H1 (cell line): ENCODE measurements around the gene SPATA32. TPM values are rescaled to one million over a fixed set of nuclear protein-coding genes. Genes with fewer than 3 reads are reported as not detected.

Experiments used
- CTCF ChIA-PET: fragments of 300-600 bp; sonication (Branson Sonifier 250); formaldehyde crosslinking; loops from one replicate; lab custom pipeline; 2021; ENCODE audit not compliant: partially characterized antibody; lab: Charles Lee
- POLR2A ChIA-PET: fragments of 300-600 bp; sonication (Branson Sonifier 250); formaldehyde crosslinking; loops from one replicate; lab custom pipeline; 2021; ENCODE audit warnings: inconsistent platforms; ENCODE audit not compliant: partially characterized antibody; lab: Charles Lee
- DNase-seq, 2 experiments: peaks; one replicate each; pipeline versions ENCODE4 v3.0.0 to v3.0.0-alpha.2; 2010 to 2022; ENCODE audit warnings: low spot score in 2 of 2, low read depth in 1 of 2, mixed read lengths in 1 of 2
- FAIRE-seq: peaks from 2 replicates; lab custom pipeline; 2011; peaks lifted over from hg19 to GRCh38; lab: Jason Lieb, UNC
- H2AFZ ChIP-seq: 2 replicates; pipeline ENCODE4 v1.8.1; 2012; ENCODE audit warnings: low read length, inconsistent platforms
- H2AK5ac ChIP-seq: 2 replicates; pipeline ENCODE4 v1.6.1; 2013; ENCODE audit warnings: low read depth, low read length
- H2BK120ac ChIP-seq: replicated peaks from 2 replicates; pipeline ENCODE3; 2013; ENCODE audit warnings: low read depth, low read length, inconsistent platforms
- H2BK12ac ChIP-seq: 2 replicates; pipeline ENCODE4 v1.6.1; 2013; ENCODE audit warnings: low read depth, low read length
- H2BK15ac ChIP-seq: 2 replicates; pipeline ENCODE4 v1.6.1; 2013; ENCODE audit warnings: low read length
- H2BK20ac ChIP-seq: 2 replicates; pipeline ENCODE4 v1.6.1; 2013; ENCODE audit warnings: low read length
- H2BK5ac ChIP-seq: 2 replicates; pipeline ENCODE4 v1.6.1; 2013; ENCODE audit warnings: low read depth, low read length
- H3K14ac ChIP-seq: 2 replicates; pipeline ENCODE4 v1.6.1; 2013; ENCODE audit warnings: inconsistent platforms; ENCODE audit not compliant: insufficient read length
- H3K18ac ChIP-seq: 2 replicates; pipeline ENCODE4 v1.6.1; 2013; ENCODE audit warnings: low read length; ENCODE audit errors: extremely low read depth
- H3K23ac ChIP-seq: 2 replicates; pipeline ENCODE4 v1.6.1; 2013; ENCODE audit warnings: inconsistent platforms; ENCODE audit not compliant: insufficient read length
- H3K23me2 ChIP-seq: 2 replicates; pipeline ENCODE4 v1.6.1; 2013; ENCODE audit warnings: low read depth, low read length
- H3K27ac ChIP-seq: 2 replicates; pipeline ENCODE4 v1.6.1; 2011; ENCODE audit warnings: low read depth, low read length, inconsistent platforms
- H3K27me3 ChIP-seq, 4 experiments: replicated peaks in 1 of 4; 1 replicate in 1 of 4; 2 replicates in 3 of 4; pipeline versions ENCODE4 v1.6.1 to v1.8.1; 2011 to 2013; ENCODE audit warnings: low read length in 3 of 4, mild to moderate bottlenecking in 3 of 4, inconsistent platforms in 2 of 4, mixed read lengths in 2 of 4, moderate library complexity in 1 of 4; ENCODE audit not compliant: control insufficient read depth in 3 of 4, insufficient read depth in 3 of 4; ENCODE audit errors: extremely low read depth in 1 of 4
- H3K36me3 ChIP-seq, 4 experiments: 2 replicates each; pipeline versions ENCODE4 v1.6.1 to v1.8.1; 2011 to 2013; ENCODE audit warnings: mild to moderate bottlenecking in 4 of 4, low read length in 3 of 4, moderate library complexity in 2 of 4, control low read depth in 1 of 4, inconsistent platforms in 1 of 4; ENCODE audit not compliant: insufficient read depth in 4 of 4, control insufficient read depth in 2 of 4
- H3K4ac ChIP-seq: replicated peaks from 2 replicates; pipeline ENCODE3; 2013; ENCODE audit warnings: low read length, low read depth, mixed read lengths, inconsistent platforms; ENCODE audit not compliant: insufficient read length
- H3K4me1 ChIP-seq, 4 experiments: replicated peaks in 1 of 4; 1 replicate in 1 of 4; 2 replicates in 3 of 4; pipeline versions ENCODE4 v1.6.1 to v1.8.1; 2011 to 2013; ENCODE audit warnings: low read length in 3 of 4, inconsistent platforms in 2 of 4, mixed read lengths in 1 of 4; ENCODE audit not compliant: insufficient read depth in 4 of 4, control insufficient read depth in 3 of 4
- H3K4me2 ChIP-seq, 2 experiments: 2 replicates each; pipeline versions ENCODE4 v1.6.1 to v1.8.1; 2011 to 2013; ENCODE audit warnings: low read depth in 2 of 2, low read length in 2 of 2, control low read depth in 1 of 2, inconsistent platforms in 1 of 2, mild to moderate bottlenecking in 1 of 2; ENCODE audit not compliant: insufficient read depth in 1 of 2
- H3K4me3 ChIP-seq, 4 experiments: fragments of 200-600, 300-600 bp in 1 of 4; sonication (generic), shearing (Covaris generic), sonication (Bioruptor Twin) in 1 of 4; 2 replicates each; pipeline versions ENCODE4 v1.5.1 to v1.8.1; 2011 to 2016; ENCODE audit warnings: low read length in 4 of 4, low read depth in 3 of 4, control low read depth in 2 of 4, inconsistent platforms in 2 of 4, mild to moderate bottlenecking in 2 of 4, mixed read lengths in 1 of 4, moderate library complexity in 1 of 4; ENCODE audit not compliant: insufficient read depth in 2 of 4; ENCODE audit errors: extremely low read depth in 1 of 4
- H3K56ac ChIP-seq: replicated peaks from 2 replicates; pipeline ENCODE3; 2013; ENCODE audit warnings: low read depth, mild to moderate bottlenecking, mixed read lengths, low read length, inconsistent platforms; ENCODE audit not compliant: insufficient read length
- H3K79me1 ChIP-seq: 2 replicates; pipeline ENCODE4 v1.6.1; 2013; ENCODE audit warnings: low read depth, low read length, control low read depth
- H3K79me2 ChIP-seq, 2 experiments: 2 replicates each; pipeline versions ENCODE4 v1.6.1 to v1.8.1; 2012 to 2013; ENCODE audit warnings: low read length in 2 of 2, mild to moderate bottlenecking in 2 of 2, inconsistent platforms in 1 of 2; ENCODE audit not compliant: insufficient read depth in 2 of 2, control insufficient read depth in 1 of 2
- H3K9ac ChIP-seq, 4 experiments: replicated peaks in 1 of 4; 1 replicate in 1 of 4; 2 replicates in 3 of 4; pipeline versions ENCODE4 v1.6.1 to v1.8.1; 2011 to 2013; ENCODE audit warnings: low read depth in 3 of 4, low read length in 3 of 4, control low read depth in 2 of 4, mild to moderate bottlenecking in 2 of 4, moderate library complexity in 2 of 4, inconsistent platforms in 1 of 4; ENCODE audit errors: extremely low read depth in 1 of 4
- H3K9me3 ChIP-seq, 2 experiments: 2 replicates each; pipeline versions ENCODE4 v1.6.1 to v1.8.1; 2012 to 2013; ENCODE audit warnings: mild to moderate bottlenecking in 2 of 2, moderate library complexity in 2 of 2, control low read depth in 1 of 2, inconsistent platforms in 1 of 2, low read depth in 1 of 2, low read length in 1 of 2, mixed read lengths in 1 of 2; ENCODE audit not compliant: insufficient read depth in 2 of 2
- H4K20me1 ChIP-seq, 2 experiments: replicated peaks in 1 of 2; 2 replicates each; pipeline versions ENCODE3 to v1.8.1; 2011 to 2013; ENCODE audit warnings: inconsistent platforms in 2 of 2, low read length in 2 of 2, mild to moderate bottlenecking in 1 of 2; ENCODE audit not compliant: insufficient read depth in 2 of 2, control insufficient read depth in 1 of 2
- H4K5ac ChIP-seq: 2 replicates; pipeline ENCODE4 v1.6.1; 2013; ENCODE audit warnings: low read length, low read depth, mixed read lengths, inconsistent platforms; ENCODE audit not compliant: insufficient read length
- H4K8ac ChIP-seq: 2 replicates; pipeline ENCODE4 v1.8.0; 2013; ENCODE audit warnings: mild to moderate bottlenecking, moderate library complexity, low read length, inconsistent platforms; ENCODE audit not compliant: insufficient read depth; ENCODE audit errors: extremely low read depth
- H4K91ac ChIP-seq: replicated peaks from 2 replicates; pipeline ENCODE3; 2013; ENCODE audit warnings: low read length, mixed read lengths, inconsistent platforms; ENCODE audit not compliant: insufficient read length
- SUZ12 ChIP-seq: fragments of 200-600 bp; sonication (generic); IDR thresholded peaks from 2 replicates; pipeline ENCODE4 v1.6.1; 2012; ENCODE audit warnings: mild to moderate bottlenecking, inconsistent platforms, low read length, moderate library complexity, mixed read lengths
- WGBS, 2 experiments: shearing (Covaris generic) in 1 of 2; methylation state at CpG; one replicate each; pipeline versions ENCODE4 v1.1.6 to v1.1.7; 2013 to 2015; ENCODE audit warnings: low lambda C conversion rate in 2 of 2, mixed read lengths in 2 of 2, inconsistent platforms in 1 of 2, low coverage in 1 of 2, missing lambda C conversion rate in 1 of 2; ENCODE audit not compliant: insufficient replicate concordance in 2 of 2, insufficient coverage in 1 of 2, insufficient read length in 1 of 2; ENCODE audit errors: extremely low coverage in 1 of 2, missing lambda C conversion rate in 1 of 2; 5-methylcytosine and 5-hydroxymethylcytosine counted together
- polyA plus RNA-seq, 7 experiments: library from polyadenylated mRNA; depleted of rRNA in 3 of 7; stranded (reverse) in 5 of 7; unstranded in 2 of 7; fragments of >200 nt in 5 of 7; fragments of 200-250 nt in 2 of 7; gene quantifications; 1 replicate in 5 of 7; 2 replicates in 1 of 7; 4 replicates in 1 of 7; pipeline versions ENCODE4 v1.2.1 to v1.2.3, GENCODE V29; 2011 to 2013; ENCODE audit warnings: missing spikeins in 2 of 7, mixed read lengths in 2 of 7
- total RNA-seq: library from RNA; stranded (reverse); fragmentation: NEBNext Ultra II Directional; extraction: Animal tissue kit (Norgen Biotek cat#: 25700); gene quantifications from 2 replicates; pipeline ENCODE4 v1.2.1, GENCODE V29; 2021

SPATA32 gene
- total and polyA plus RNA-seq, 2 of the 8 experiments (the other 6 are each of a cell fraction or from before 2014, with no cell fraction given) = 0.24 TPM; not detected in 1

DNA sequence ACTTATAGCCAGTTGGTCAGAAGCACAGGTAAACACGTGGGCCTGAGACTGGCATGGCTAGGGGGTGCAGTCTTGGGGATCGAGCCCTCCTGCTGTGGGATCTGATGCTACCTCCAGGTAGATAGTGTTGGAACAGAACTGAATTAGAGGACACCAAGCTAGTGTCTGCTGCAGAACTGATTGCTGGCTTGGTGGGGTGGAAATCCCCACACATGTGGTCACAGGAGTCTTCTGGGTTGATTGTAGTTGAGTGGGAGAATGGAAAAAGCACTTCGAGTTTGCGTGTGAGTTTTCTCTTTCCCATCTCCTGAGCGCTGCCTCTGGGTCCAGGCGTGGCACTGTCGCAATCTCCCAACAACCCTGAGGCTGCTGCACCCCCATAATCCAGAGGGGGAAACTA lies 8.0 kb upstream of the SPATA32 start:
- Histone ChIP-seq H3K4me1 (peaks cover 0 to 1% (median 0%) of the 10 kb centered on the region in 4 experiments; a peak in 1 of 7 replicates), H3K4me2 (no peak overlapping the region), H4K91ac (no peak overlapping the region), H2AFZ (no peak overlapping the region), H3K36me3 (peaks cover 4 to 15% (median 11%) of the 10 kb centered on the region in 4 experiments), H4K5ac (no peak overlapping the region), H3K56ac (no peak overlapping the region), H3K27ac (no peak overlapping the region), H3K79me2 (no peaks in the 10 kb centered on the region), H2AK5ac (no peak overlapping the region), H2BK12ac (no peak overlapping the region), H3K18ac (no peak overlapping the region), H3K4me3 (no peak overlapping the region), H3K79me1 (no peaks in the 10 kb centered on the region), H2BK15ac (no peak overlapping the region), H3K23ac (no peak overlapping the region), H3K9ac (no peak overlapping the region), H2BK120ac (no peak overlapping the region), H3K14ac (no peak overlapping the region), H4K20me1 (no peaks in the 10 kb centered on the region), H3K23me2 (no peaks in the 10 kb centered on the region), H2BK20ac (no peak overlapping the region), H2BK5ac (no peak overlapping the region), H3K4ac (no peak overlapping the region), H3K9me3 (no peaks in the 10 kb centered on the region), H4K8ac (no peak overlapping the region), H3K27me3 (no peaks in the 10 kb centered on the region)
- 95% methylated on average over 7 of the region's 7 CpGs; no CpG with 5 or more reads in 1 of the 2 experiments for WGBS, 2 experiments
- CTCF ChIA-PET = interaction anchor here (1.2 to 29.1 kb wide), 13 partner anchors 9 to 120 kb away, joined by 3 to 579 read pairs (median 11); no protein-coding TSS in a partner anchor
- DNase-seq (no peak), FAIRE-seq (no peak)
- POLR2A ChIA-PET = interaction anchor here (1.2 to 1.3 kb wide), 2 partner anchors 21 to 46 kb away, joined by 5 to 6 read pairs; partner anchors contain the start of gene MAP3K14
- TF ChIP-seq SUZ12 = no peak
